Mesenchymal stem cell (in vitro differentiated cells and primary cell): ENCODE results near the gene IPO7.
"Not testable (repeated sequence)": the region's sequence is repeated elsewhere in the genome, so short reads cannot be mapped to it uniquely, and the experiment has no call there.

ENCODE experiments used
- DNase-seq: peaks from one replicate; pipeline ENCODE4 v3.0.0-alpha.2; 2013
- H2AFZ ChIP-seq: one replicate; pipeline ENCODE4 v1.6.1; 2013; ENCODE audit warnings: low read depth, mild to moderate bottlenecking, control low read depth, inconsistent platforms, low read length, moderate library complexity
- H2AK5ac ChIP-seq: 2 replicates; pipeline ENCODE4 v1.6.1; 2013; ENCODE audit warnings: low read length, moderate library complexity, mild to moderate bottlenecking, inconsistent platforms; ENCODE audit not compliant: severe bottlenecking
- H2BK120ac ChIP-seq: one replicate; pipeline ENCODE4 v1.6.1; 2013; ENCODE audit warnings: low read depth, mild to moderate bottlenecking, inconsistent platforms, low read length, moderate library complexity
- H2BK12ac ChIP-seq, 2 experiments: one replicate each; pipeline ENCODE4 v1.6.1; 2013; ENCODE audit warnings: inconsistent platforms in 2 of 2, low read length in 2 of 2, mild to moderate bottlenecking in 2 of 2, moderate library complexity in 2 of 2, control low read depth in 1 of 2
- H2BK15ac ChIP-seq: one replicate; pipeline ENCODE4 v1.6.1; 2013; ENCODE audit warnings: mild to moderate bottlenecking, low read depth, inconsistent platforms; ENCODE audit not compliant: poor library complexity, severe bottlenecking
- H2BK5ac ChIP-seq: 2 replicates; pipeline ENCODE4 v1.6.1; 2013; ENCODE audit warnings: low read depth, mild to moderate bottlenecking, low read length, control low read depth, inconsistent platforms; ENCODE audit not compliant: poor library complexity, severe bottlenecking
- H3K14ac ChIP-seq, 2 experiments: one replicate each; pipeline ENCODE4 v1.6.1; 2013; ENCODE audit warnings: inconsistent platforms in 2 of 2, low read length in 2 of 2, control low read depth in 1 of 2, mild to moderate bottlenecking in 1 of 2, moderate library complexity in 1 of 2
- H3K18ac ChIP-seq, 2 experiments: one replicate each; pipeline ENCODE4 v1.6.1; 2013; ENCODE audit warnings: inconsistent platforms in 2 of 2, low read length in 2 of 2, control low read depth in 1 of 2, low read depth in 1 of 2, mild to moderate bottlenecking in 1 of 2
- H3K23ac ChIP-seq, 2 experiments: one replicate each; pipeline ENCODE4 v1.6.1; 2013; ENCODE audit warnings: inconsistent platforms in 2 of 2, low read length in 2 of 2, mild to moderate bottlenecking in 2 of 2, moderate library complexity in 2 of 2, control low read depth in 1 of 2
- H3K27ac ChIP-seq: 2 replicates; pipeline ENCODE4 v1.5.1; 2013; ENCODE audit warnings: mild to moderate bottlenecking, moderate library complexity, low read length, control low read depth, inconsistent platforms; ENCODE audit not compliant: poor library complexity, severe bottlenecking
- H3K27me3 ChIP-seq, 2 experiments: 2 replicates each; pipeline versions ENCODE4 v1.6.1 to v1.7.0; 2013; ENCODE audit warnings: low read length in 2 of 2, mild to moderate bottlenecking in 2 of 2, moderate library complexity in 2 of 2, control low read depth in 1 of 2, inconsistent platforms in 1 of 2; ENCODE audit not compliant: control insufficient read depth in 1 of 2, insufficient read depth in 1 of 2
- H3K36me3 ChIP-seq, 2 experiments: 2 replicates each; pipeline versions ENCODE4 v1.6.1 to v1.7.0; 2013; ENCODE audit warnings: low read length in 2 of 2, control low read depth in 1 of 2, inconsistent platforms in 1 of 2, low read depth in 1 of 2, mild to moderate bottlenecking in 1 of 2; ENCODE audit not compliant: insufficient read depth in 2 of 2, control insufficient read depth in 1 of 2
- H3K4ac ChIP-seq, 2 experiments: one replicate each; pipeline ENCODE4 v1.6.1; 2013; ENCODE audit warnings: inconsistent platforms in 2 of 2, low read length in 2 of 2, mild to moderate bottlenecking in 2 of 2, moderate library complexity in 2 of 2, control low read depth in 1 of 2, low read depth in 1 of 2
- H3K4me1 ChIP-seq: 2 replicates; pipeline ENCODE4 v1.6.1; 2013; ENCODE audit warnings: low read depth, low read length, control low read depth; ENCODE audit not compliant: control insufficient read depth, insufficient read depth
- H3K4me2 ChIP-seq: 2 replicates; pipeline ENCODE4 v1.6.1; 2013; ENCODE audit warnings: low read length, mild to moderate bottlenecking, inconsistent platforms; ENCODE audit not compliant: poor library complexity, severe bottlenecking
- H3K4me3 ChIP-seq, 2 experiments: 2 replicates each; pipeline versions ENCODE4 v1.5.1 to v1.7.0; 2013; ENCODE audit warnings: low read length in 2 of 2, mild to moderate bottlenecking in 2 of 2, control low read depth in 1 of 2, low read depth in 1 of 2; ENCODE audit not compliant: insufficient read depth in 1 of 2
- H3K79me1 ChIP-seq: replicated peaks from 2 replicates; pipeline ENCODE4 v1.6.1; 2013; ENCODE audit warnings: mild to moderate bottlenecking, control low read depth, low read length, inconsistent platforms; ENCODE audit not compliant: poor library complexity, severe bottlenecking
- H3K9ac ChIP-seq: 2 replicates; pipeline ENCODE4 v1.7.0; 2013; ENCODE audit warnings: mild to moderate bottlenecking, low read length, moderate library complexity
- H3K9me3 ChIP-seq: 2 replicates; pipeline ENCODE4 v1.7.0; 2013; ENCODE audit warnings: mild to moderate bottlenecking, low read length; ENCODE audit not compliant: control insufficient read depth
- H4K8ac ChIP-seq: one replicate; pipeline ENCODE4 v1.6.1; 2013; ENCODE audit warnings: inconsistent platforms, mild to moderate bottlenecking, low read length, moderate library complexity
- H4K91ac ChIP-seq: one replicate; pipeline ENCODE4 v1.6.1; 2013; ENCODE audit warnings: mild to moderate bottlenecking, low read length, inconsistent platforms
- WGBS: methylation state at CpG from one replicate; pipeline ENCODE4 v1.1.7; 2013; ENCODE audit warnings: mixed read lengths; 5-methylcytosine and 5-hydroxymethylcytosine counted together

IPO7 gene

GRCh38 chr11:9446230-9446629 is 61.8 kb downstream of the IPO7 start:
- no peak overlapping the region for H4K91ac ChIP-seq
- no peak overlapping the region for H3K14ac ChIP-seq
- H3K27me3 ChIP-seq = no peaks in the 10 kb centered on the region
- H2BK12ac ChIP-seq = no peak overlapping the region
- no peak overlapping the region for H3K4me2 ChIP-seq
- peaks cover 36 to 74% of the 10 kb centered on the region in 2 experiments for H3K36me3 ChIP-seq
- no peak for DNase-seq
- H3K27ac ChIP-seq = no peak overlapping the region
- H3K4ac ChIP-seq = no peak overlapping the region
- no peaks in the 10 kb centered on the region for H3K9me3 ChIP-seq
- 100% methylated on average over 2 of the region's 4 CpGs for WGBS
- H3K18ac ChIP-seq = no peak overlapping the region
- H2BK120ac ChIP-seq = no peak overlapping the region
- H2AK5ac ChIP-seq = no peak overlapping the region
- no peak overlapping the region for H3K9ac ChIP-seq
- H2AFZ ChIP-seq = no peak overlapping the region
- H2BK15ac ChIP-seq = no peak overlapping the region
- no peak overlapping the region for H3K4me3 ChIP-seq
- peaks cover 10% of the 10 kb centered on the region for H3K79me1 ChIP-seq
- no peak overlapping the region for H2BK5ac ChIP-seq
- H4K8ac ChIP-seq = no peak overlapping the region
- H3K23ac ChIP-seq = no peak overlapping the region
- no peaks in the 10 kb centered on the region for H3K4me1 ChIP-seq

DNA sequence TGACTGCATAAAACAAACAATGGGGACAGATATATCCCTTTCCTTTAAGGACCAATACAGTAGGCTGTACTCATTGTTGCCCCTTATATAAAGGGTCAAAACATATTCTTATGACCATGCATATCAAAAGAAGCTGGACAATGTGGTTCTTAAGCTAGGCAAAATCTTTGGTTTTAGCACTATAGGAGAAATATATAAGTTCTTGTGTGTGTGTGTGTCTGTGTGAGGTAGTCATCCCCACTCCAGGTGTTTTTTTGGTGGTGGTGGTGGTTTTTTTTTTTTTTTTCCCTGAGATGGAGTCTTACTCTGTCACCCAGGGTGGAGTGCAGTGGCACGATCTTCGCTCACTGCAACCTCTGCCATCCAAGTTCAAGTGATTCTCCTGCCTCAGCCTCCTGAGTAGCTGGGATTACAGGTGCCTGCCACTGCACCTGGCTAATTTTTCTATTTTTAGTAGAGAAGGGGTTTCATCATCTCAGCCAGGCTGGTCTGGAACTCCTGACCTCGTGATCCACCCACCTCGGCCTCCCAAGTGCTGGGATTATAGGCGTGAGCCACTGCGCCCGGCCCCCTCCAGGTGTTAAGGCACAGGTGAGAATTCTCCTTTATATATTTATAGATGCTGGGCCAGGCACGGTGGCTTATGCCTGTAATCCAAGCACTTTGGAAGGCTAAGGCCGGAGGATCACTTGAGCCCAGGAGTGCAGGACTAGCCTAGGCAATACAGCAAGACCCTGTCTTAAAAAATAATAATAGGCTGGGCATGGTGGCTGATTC is 64.3 kb downstream of the IPO7 start:
- Histone ChIP-seq H3K27me3 (no peaks in the 10 kb centered on the region), H3K9ac (no peak overlapping the region), H3K36me3 (peaks cover 21 to 51% of the 10 kb centered on the region in 2 experiments), H3K79me1 (peaks cover 5% of the 10 kb centered on the region), H3K4me3 (no peak overlapping the region), H3K4me2 (no peak overlapping the region), H3K14ac (no peak overlapping the region), H3K4ac (no peak overlapping the region), H4K8ac (no peak overlapping the region), H2BK5ac (no peak overlapping the region), H3K27ac (no peak overlapping the region), H4K91ac (no peak overlapping the region), H3K9me3 (peaks cover 3% of the 10 kb centered on the region), H3K18ac (no peak overlapping the region), H3K23ac (no peak overlapping the region), H3K4me1 (no peaks in the 10 kb centered on the region), H2AK5ac (no peak overlapping the region), H2BK15ac (no peak overlapping the region), H2BK12ac (no peak overlapping the region), H2AFZ (no peak overlapping the region), H2BK120ac (no peak overlapping the region)
- 92% methylated on average over 6 of the region's 9 CpGs for WGBS
- no peak for DNase-seq

GRCh38 chr11:9452023-9452422 is 67.6 kb downstream of the IPO7 start:
- not testable (repeated sequence) for H3K23ac ChIP-seq, H3K4me1 ChIP-seq, H3K4ac ChIP-seq, H2BK120ac ChIP-seq, H2BK12ac ChIP-seq, H3K79me1 ChIP-seq, H2AFZ ChIP-seq, H3K18ac ChIP-seq, H4K8ac ChIP-seq, H3K27me3 ChIP-seq, H3K27ac ChIP-seq, H2BK15ac ChIP-seq, H2BK5ac ChIP-seq, H3K4me2 ChIP-seq, H3K9ac ChIP-seq, H3K14ac ChIP-seq, H3K4me3 ChIP-seq, H2AK5ac ChIP-seq, DNase-seq, H3K9me3 ChIP-seq, H4K91ac ChIP-seq
- WGBS = 73% methylated on average over 7 of the region's 7 CpGs
- peaks cover 13 to 20% of the 10 kb centered on the region in 2 experiments for H3K36me3 ChIP-seq

GRCh38 chr11:9455722-9456121 is 71.3 kb downstream of the IPO7 start:
- no peak overlapping the region for H3K23ac ChIP-seq
- H3K27me3 ChIP-seq = no peaks in the 10 kb centered on the region
- no peak overlapping the region for H3K14ac ChIP-seq
- peaks cover 3% of the 10 kb centered on the region for H3K9me3 ChIP-seq
- no peak overlapping the region for H3K18ac ChIP-seq
- no peak overlapping the region for H2BK15ac ChIP-seq
- H3K4me2 ChIP-seq = no peak overlapping the region
- H2AK5ac ChIP-seq = no peak overlapping the region
- H3K9ac ChIP-seq = no peak overlapping the region
- no peak overlapping the region for H2BK12ac ChIP-seq
- no CpG with 5 or more reads among the region's 5 CpGs for WGBS
- H3K79me1 ChIP-seq = no peaks in the 10 kb centered on the region
- no peak overlapping the region for H2AFZ ChIP-seq
- no peak overlapping the region for H3K4me3 ChIP-seq
- peaks cover 2% of the 10 kb centered on the region for H3K4me1 ChIP-seq
- DNase-seq = no peak
- H3K27ac ChIP-seq = no peak overlapping the region
- no peak overlapping the region for H4K91ac ChIP-seq
- no peak overlapping the region for H4K8ac ChIP-seq
- H2BK5ac ChIP-seq = no peak overlapping the region
- no peaks in the 10 kb centered on the region for H3K36me3 ChIP-seq
- no peak overlapping the region for H2BK120ac ChIP-seq
- H3K4ac ChIP-seq = no peak overlapping the region
